K562 (cell line): ENCODE results near the gene CEP70. TPM values are rescaled to one million over a fixed set of nuclear protein-coding genes. Genes with fewer than 3 reads are reported as not detected.
A peak's percentile ranks its signal among the peaks of the same experiment; 100 is the strongest.
"Not testable (repeated sequence)": the region's sequence is repeated elsewhere in the genome, so short reads cannot be mapped to it uniquely, and the experiment has no call there.

Experiments used
- ATAC-seq: fragments of 200-7000 bp; cut with Tn5 transposase; 3 replicates; pipeline ENCODE4 v1.9.1; 2020; ENCODE audit warnings: moderate library complexity
- BruUV-seq: library from RNA; stranded (reverse); fragments of 400-500 nt; replicated peaks from 2 replicates; lab custom pipeline; 2021; lab: Mats Ljungman, UMichigan
- CTCF ChIA-PET: fragments of 300-600 bp; formaldehyde crosslinking; extraction: SDS; loops from one replicate; lab custom pipeline; 2021; ENCODE audit warnings: low intra/inter-chr PET ratio; lab: Yijun Ruan, JAX
- POLR2A ChIA-PET: fragments of 300-600, 350-650 bp; sonication (Branson Sonifier 250); formaldehyde crosslinking; extraction: SDS; loops from one replicate; lab custom pipeline; 2021; ENCODE audit warnings: antibody characterized with exemption, inconsistent platforms; lab: Yijun Ruan, JAX
- DNase-seq, 4 experiments: peaks; one replicate each; pipeline versions ENCODE4 v3.0.0 to v3.0.0-alpha.2; 2011 to 2018; ENCODE audit warnings: low spot score in 3 of 4, mixed read lengths in 3 of 4; ENCODE audit errors: extremely low read depth in 1 of 4
- FAIRE-seq: peaks from 2 replicates; lab custom pipeline; 2011; peaks lifted over from hg19 to GRCh38; lab: Jason Lieb, UNC
- H2AFZ ChIP-seq: 2 replicates; pipeline ENCODE4 v1.6.0; 2011; ENCODE audit warnings: low read depth, low read length, control low read depth, inconsistent platforms
- H3K27ac ChIP-seq: fragments of 200-600 bp; 3 replicates; pipeline ENCODE4 v1.8.0; 2011; ENCODE audit warnings: low read depth, mild to moderate bottlenecking, control low read depth, inconsistent platforms, low read length, moderate library complexity, mixed read lengths; ENCODE audit errors: extremely low read depth
- H3K27me3 ChIP-seq, 2 experiments: fragments of 300-600 bp in 1 of 2; 2 replicates in 1 of 2; 3 replicates in 1 of 2; pipeline versions ENCODE4 v1.6.0 to v1.8.0; 2011; ENCODE audit warnings: inconsistent platforms in 2 of 2, low read length in 2 of 2, mild to moderate bottlenecking in 1 of 2, mixed read lengths in 1 of 2, moderate library complexity in 1 of 2; ENCODE audit not compliant: control insufficient read depth in 2 of 2, insufficient read depth in 2 of 2
- H3K36me3 ChIP-seq: fragments of 300-600 bp; 3 replicates; pipeline ENCODE4 v1.8.0; 2011; ENCODE audit warnings: mild to moderate bottlenecking, low read length, inconsistent platforms; ENCODE audit not compliant: control insufficient read depth, insufficient read depth
- H3K4me1 ChIP-seq, 2 experiments: fragments of 200-600 bp in 1 of 2; replicated peaks in 1 of 2; 2 replicates in 1 of 2; 3 replicates in 1 of 2; pipeline versions ENCODE4 v1.5.1 to v1.8.0; 2011; ENCODE audit warnings: inconsistent platforms in 2 of 2, low read length in 2 of 2, mild to moderate bottlenecking in 1 of 2, mixed read lengths in 1 of 2, moderate library complexity in 1 of 2; ENCODE audit not compliant: control insufficient read depth in 2 of 2, insufficient read depth in 2 of 2
- H3K4me2 ChIP-seq: 2 replicates; pipeline ENCODE4 v1.6.1; 2011; ENCODE audit warnings: low read length, control low read depth, inconsistent platforms, mixed read lengths; ENCODE audit not compliant: insufficient read depth
- H3K4me3 ChIP-seq: fragments of 200-600 bp; sonication (generic), shearing (Covaris generic); 2 replicates; pipeline ENCODE4 v1.5.1; 2016; ENCODE audit warnings: control low read depth, inconsistent platforms
- H3K79me2 ChIP-seq: fragments of 200-600 bp; 3 replicates; pipeline ENCODE4 v1.8.0; 2011; ENCODE audit warnings: low read length, inconsistent platforms; ENCODE audit not compliant: control insufficient read depth, insufficient read depth
- H3K9ac ChIP-seq, 2 experiments: 2 replicates each; pipeline versions ENCODE4 v1.6.0 to v1.6.1; 2011; ENCODE audit warnings: low read depth in 2 of 2, low read length in 2 of 2, control low read depth in 1 of 2, inconsistent platforms in 1 of 2, mild to moderate bottlenecking in 1 of 2, mixed read lengths in 1 of 2; ENCODE audit not compliant: insufficient read depth in 1 of 2
- H3K9me1 ChIP-seq: one replicate; pipeline ENCODE4 v1.6.0; 2011; ENCODE audit warnings: inconsistent platforms, mild to moderate bottlenecking, low read length, moderate library complexity; ENCODE audit not compliant: control insufficient read depth, insufficient read depth
- H3K9me3 ChIP-seq: replicated peaks from 2 replicates; pipeline ENCODE4 v1.5.1; 2011; ENCODE audit warnings: low read depth, low read length, inconsistent platforms; ENCODE audit not compliant: control insufficient read depth, insufficient read depth
- H4K20me1 ChIP-seq: replicated peaks from 2 replicates; pipeline ENCODE4 v1.6.1; 2011; ENCODE audit warnings: low read length, inconsistent platforms, mixed read lengths; ENCODE audit not compliant: control insufficient read depth, insufficient read depth
- C11orf30 ChIP-seq: fragments of 450-650 bp; IDR thresholded peaks from 2 replicates; pipeline ENCODE4 v1.6.1; 2016; ENCODE audit warnings: low read depth, mild to moderate bottlenecking
- IFI16 ChIP-seq: fragments of 250-450 bp; sonication (Bioruptor Pico); IDR thresholded peaks from 2 replicates; pipeline ENCODE4 v2.1.2; 2022; ENCODE audit warnings: mild to moderate bottlenecking, inconsistent platforms
- MAFF ChIP-seq: IDR thresholded peaks from 2 replicates; pipeline ENCODE4 v1.6.1; 2012; ENCODE audit warnings: low read length, improper control_type of control experiment
- MAFG ChIP-seq: fragments of 450-650 bp; conservative IDR thresholded peaks from 2 replicates; pipeline ENCODE4 v1.6.1; 2016; ENCODE audit warnings: missing genetic modification characterization, missing compliant biosample characterization
- MAFK ChIP-seq: IDR thresholded peaks from 2 replicates; pipeline ENCODE4 v1.6.1; 2011; ENCODE audit warnings: low read length, improper control_type of control experiment
- PHB ChIP-seq: fragments of 250-450 bp; sonication (Bioruptor Pico); IDR thresholded peaks from 2 replicates; pipeline ENCODE4 v1.5.0; 2021
- SMARCE1 ChIP-seq: fragments of 450-650 bp; IDR thresholded peaks from 2 replicates; pipeline ENCODE4 v1.7.1; 2016; ENCODE audit warnings: mild to moderate bottlenecking
- ZBTB1 ChIP-seq: sonication (generic); formaldehyde crosslinking; IDR thresholded peaks from 2 replicates; pipeline ENCODE4 v1.8.1; 2023; ENCODE audit warnings: missing genetic modification reagents, low read depth, mild to moderate bottlenecking, borderline replicate concordance
- ZNF12 ChIP-seq: sonication (generic); formaldehyde crosslinking; IDR thresholded peaks from 2 replicates; pipeline ENCODE4 v1.4.0; 2020; ENCODE audit warnings: mild to moderate bottlenecking, missing genetic modification reagents
- ZNF174 ChIP-seq: fragments of 250-450 bp; sonication (Bioruptor Pico); IDR thresholded peaks from 2 replicates; pipeline ENCODE4 v1.4.0; 2020; ENCODE audit warnings: mild to moderate bottlenecking
- ZNF3 ChIP-seq: fragments of 250-450 bp; sonication (Bioruptor Pico); IDR thresholded peaks from 2 replicates; pipeline ENCODE4 v1.5.0; 2021; ENCODE audit warnings: mild to moderate bottlenecking, moderate library complexity
- ZNF316 ChIP-seq: fragments of 450-650 bp; IDR thresholded peaks from 2 replicates; pipeline ENCODE4 v1.6.1; 2016
- ZNF445 ChIP-seq: fragments of 250-450 bp; sonication (Bioruptor Pico); IDR thresholded peaks from 2 replicates; pipeline ENCODE4 v1.4.0; 2020; ENCODE audit warnings: low read depth, mild to moderate bottlenecking, moderate library complexity
- WGBS: fragments of 100-300 bp; shearing (Covaris generic); methylation state at CpG from one replicate; pipeline ENCODE4 v1.1.6; 2016; ENCODE audit warnings: low coverage, mixed read lengths; ENCODE audit not compliant: insufficient coverage; ENCODE audit errors: missing lambda C conversion rate; 5-methylcytosine and 5-hydroxymethylcytosine counted together
- in situ Hi-C: fragments of 300-500 bp; cut with MboI; formaldehyde crosslinking; loops from 4 replicates; pipeline ENCODE4 v1.15.0; 2018; ENCODE audit warnings: inconsistent platforms, mixed read lengths
- intact Hi-C: fragments of 100-400 bp; cut with micrococcal nuclease; formaldehyde crosslinking; loops from 2 replicates; pipeline ENCODE4 v1.14.2; 2022
- polyA plus RNA-seq, 8 experiments: library from polyadenylated mRNA; depleted of rRNA in 4 of 8; stranded (reverse) in 5 of 8; unstranded in 3 of 8; fragments of >200 nt; fragmentation: Nextera tagmentation in 2 of 8; fragmentation: Illumina TruSeq in 1 of 8; extraction: Ambion mirVana in 2 of 8; extraction: Trizol in 1 of 8; gene quantifications; 2 replicates each; pipeline versions ENCODE4 v1.2.1 to v1.2.3, GENCODE V29; 2011 to 2014; ENCODE audit warnings: inconsistent platforms in 1 of 8, missing spikeins in 1 of 8
- total RNA-seq, 7 experiments: library from RNA; depleted of rRNA in 6 of 7; stranded (reverse); fragments of >200 nt in 6 of 7; fragmentation: Illumina TruSeq in 2 of 7; extraction: Trizol in 2 of 7; gene quantifications; 2 replicates each; pipeline versions ENCODE4 v1.2.1 to v1.2.3, GENCODE V29; 2011 to 2021; ENCODE audit warnings: low replicate concordance in 1 of 7

Gene CEP70
- total and polyA plus RNA-seq, 9 of the 15 experiments (the other 6 are each of a cell fraction or from before 2014, with no cell fraction given), result 16.1 to 31.5 (median 23.4) TPM

DNA sequence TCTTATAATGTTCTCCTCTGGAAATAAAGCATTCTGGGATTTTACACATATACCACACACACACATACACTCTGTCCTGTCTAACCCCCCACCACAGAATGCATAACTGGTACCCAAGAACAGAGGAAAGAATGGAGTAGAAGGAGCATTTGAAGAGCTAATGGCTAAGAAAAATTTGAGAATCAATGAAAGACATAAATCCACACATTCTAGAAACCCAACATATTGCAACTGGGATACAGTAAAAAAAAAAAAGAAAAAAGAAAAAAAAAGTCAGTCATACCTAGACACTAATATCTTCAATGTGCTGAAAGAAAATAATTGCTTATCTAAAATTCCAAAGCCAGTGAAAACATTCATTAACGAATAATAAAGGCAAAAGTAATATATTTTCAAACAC, 20.9 kb downstream of the CEP70 start (continued):
- no peak for TF ChIP-seq ZBTB1

DNA sequence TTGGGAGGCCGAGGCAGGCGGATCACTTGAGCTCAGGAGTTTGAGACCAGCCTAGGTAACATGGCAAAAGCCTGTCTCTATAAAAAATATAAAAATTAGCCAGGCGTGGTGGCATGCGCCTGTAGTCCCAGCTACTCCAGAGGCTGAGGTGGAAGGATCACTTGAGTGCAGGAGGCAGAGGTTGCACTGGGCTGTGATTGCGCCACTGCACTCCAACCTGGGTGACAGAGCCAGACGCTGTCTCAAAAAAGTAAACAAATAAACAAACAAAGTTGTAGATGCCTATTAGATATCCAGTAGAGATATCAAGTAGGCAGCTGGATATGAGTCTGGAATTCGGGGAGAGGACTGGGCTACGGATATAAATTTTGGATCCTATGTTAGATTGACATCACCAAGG, 24.4 kb downstream of the CEP70 start:
- H3K9ac ChIP-seq, H3K27ac ChIP-seq, CTCF ChIA-PET, FAIRE-seq, H3K36me3 ChIP-seq, H3K9me3 ChIP-seq, H3K27me3 ChIP-seq, H3K9me1 ChIP-seq, DNase-seq, intact Hi-C loops, H3K4me2 ChIP-seq, H3K4me3 ChIP-seq, ATAC-seq, BruUV-seq, H3K79me2 ChIP-seq, H3K4me1 ChIP-seq, H2AFZ ChIP-seq, H4K20me1 ChIP-seq: not testable (repeated sequence)
- WGBS, result 65% methylated on average over 8 of the region's 8 CpGs
- in situ Hi-C loops, result loop anchor here (5.0 kb wide), 1 partner anchor 48 kb away; no protein-coding TSS in a partner anchor
- POLR2A ChIA-PET, result interaction anchor here (1.2 to 2.1 kb wide), 2 partner anchors 9 to 11 kb away, joined by 3 to 5 read pairs; no protein-coding TSS in a partner anchor

DNA sequence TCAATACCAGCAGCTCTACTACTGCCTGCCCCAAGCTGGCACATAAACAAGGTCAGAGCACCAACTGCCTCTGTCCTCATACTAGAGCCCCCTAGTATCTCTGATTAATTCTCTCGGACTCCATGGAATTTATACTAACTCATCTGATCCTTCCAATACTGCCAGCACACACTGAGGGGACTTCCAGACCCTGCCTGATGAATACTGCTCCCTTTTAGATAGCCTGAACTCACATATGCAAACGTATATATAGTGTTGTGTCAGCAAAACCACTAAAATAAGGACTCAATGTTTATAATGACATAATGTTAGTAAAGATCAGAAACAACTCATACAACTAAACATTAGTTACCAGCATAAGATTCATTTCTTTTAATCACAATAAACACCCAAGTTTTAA, 25.0 kb downstream of the CEP70 start:
- Histone ChIP-seq H3K27ac (no peak overlapping the region), H3K4me3 (no peak overlapping the region), H3K9ac (no peak overlapping the region), H3K9me1 (no peaks in the 10 kb centered on the region), H3K9me3 (no peaks in the 10 kb centered on the region), H2AFZ (no peak overlapping the region), H3K4me2 (no peak overlapping the region), H3K27me3 (no peaks in the 10 kb centered on the region), H3K79me2 (no peaks in the 10 kb centered on the region), H4K20me1 (no peaks in the 10 kb centered on the region), H3K4me1 (no peaks in the 10 kb centered on the region), H3K36me3 (0 out of 3 replicates have a peak, but pooled peaks cover 4% of the 10 kb centered on the region)
- intact Hi-C loops (no loop called here), in situ Hi-C loops (loop anchor here (5.0 kb wide), 1 partner anchor 48 kb away; no protein-coding TSS in a partner anchor)
- ChIA-PET POLR2A (interaction anchor here (1.2 to 2.1 kb wide), 2 partner anchors 9 to 10 kb away, joined by 3 to 5 read pairs; no protein-coding TSS in a partner anchor), CTCF (no interaction called here)
- BruUV-seq, result no TSS peak
- ATAC-seq, result no peak
- no peak for DNase-seq
- 22% methylated on average over 2 of the region's 2 CpGs for WGBS
- peak; percentile 66 for TF ChIP-seq MAFK
- TF ChIP-seq ZNF316, result peak; percentile 79
- peak; percentile 49 for TF ChIP-seq MAFG (tag)
- TF ChIP-seq ZNF12 (CRISPR knock-in tag), result no peak
- TF ChIP-seq IFI16 (CRISPR knock-in tag), result no peak
- TF ChIP-seq PHB, result no peak
- peak; percentile 68 for TF ChIP-seq MAFF
- TF ChIP-seq SMARCE1, result no peak
- no peak for TF ChIP-seq ZNF3 (CRISPR knock-in tag)
- TF ChIP-seq ZNF174 (CRISPR knock-in tag), result no peak
- TF ChIP-seq ZNF445 (CRISPR knock-in tag), result no peak
- TF ChIP-seq C11orf30, result peak; percentile 59
- FAIRE-seq, result no peak
